ENCODE data around the gene PANX2.
A peak's percentile ranks its signal among the peaks of the same experiment; 100 is the strongest.

PANX2 gene

GRCh38 chr22:50184902-50185374 lies 14.4 kb downstream of the PANX2 start:
- no peak for DNase-seq (ENCODE audit: low spot score)

DNA sequence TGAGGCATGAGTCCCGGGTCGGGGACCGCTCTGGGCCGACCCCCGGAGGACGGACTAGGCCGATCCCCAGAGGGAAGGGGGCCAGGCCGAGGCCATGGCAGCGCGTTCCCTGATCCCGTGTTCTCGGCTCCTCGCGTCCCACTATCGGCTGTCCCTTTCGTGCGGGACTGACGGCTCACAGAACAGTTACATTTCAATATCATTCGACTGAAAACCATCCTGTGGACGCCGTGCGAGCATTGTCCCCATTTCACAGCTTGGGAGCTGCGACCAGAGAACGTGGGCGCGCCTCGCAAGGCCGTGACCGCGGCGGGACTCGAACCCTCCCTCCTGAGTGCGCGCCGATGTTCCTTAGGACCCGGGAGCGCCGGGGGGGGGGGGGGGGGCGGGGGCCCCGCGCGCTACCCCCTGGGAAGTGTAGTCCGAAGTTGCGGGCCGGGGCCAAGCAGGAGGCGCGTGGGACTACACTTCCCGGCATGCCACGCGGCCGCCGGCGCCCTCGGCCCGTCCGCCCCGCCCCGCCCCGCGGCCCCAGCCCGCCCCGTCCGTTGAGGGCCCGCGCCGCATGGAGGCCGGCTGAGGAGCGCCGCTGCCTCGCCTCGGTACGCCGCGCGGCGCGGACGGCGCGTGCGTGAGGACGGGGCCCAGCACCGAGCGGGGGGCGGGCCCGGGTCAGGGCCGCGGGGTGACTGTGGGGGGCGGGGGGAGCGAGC lies 15.0 kb downstream of the PANX2 start, which contains the start of gene TRABD:
TRABD (plus strand) TSS at position 539 of the 713 bp plus-strand sequence. CDS start 7,148 bp downstream, outside the sequence.
- peak; percentile 78 for DNase-seq (ENCODE audit: low spot score)

DNA sequence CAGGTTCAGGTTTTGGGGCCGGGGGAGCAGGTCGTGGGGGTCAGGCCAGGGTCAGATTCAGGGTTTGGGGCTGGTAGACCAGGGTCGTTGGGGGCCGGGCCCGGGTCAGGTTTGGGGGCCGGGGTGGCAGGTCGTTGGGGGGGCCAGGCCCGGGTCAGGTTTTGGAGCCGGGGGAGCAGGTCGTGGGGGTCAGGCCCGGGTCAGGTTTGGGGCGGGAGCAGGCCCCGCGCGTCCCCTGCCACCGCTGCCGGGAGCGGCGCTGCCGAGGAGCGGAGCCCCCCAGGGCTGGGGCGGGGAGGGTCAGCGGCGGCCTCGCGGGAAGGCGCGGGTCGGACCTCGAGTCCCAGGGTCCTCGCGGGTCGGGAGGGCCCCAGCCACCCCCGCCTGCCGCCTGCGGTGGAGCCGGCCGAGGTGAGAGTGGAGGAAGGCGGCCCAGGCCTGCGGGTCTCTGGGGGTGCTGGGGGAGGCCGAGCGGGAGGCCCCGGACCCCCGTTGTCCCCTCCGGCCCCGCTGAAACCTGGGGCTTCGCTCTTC lies 15.7 kb downstream of the PANX2 start:
- no peak for DNase-seq (ENCODE audit: low spot score)

DNA sequence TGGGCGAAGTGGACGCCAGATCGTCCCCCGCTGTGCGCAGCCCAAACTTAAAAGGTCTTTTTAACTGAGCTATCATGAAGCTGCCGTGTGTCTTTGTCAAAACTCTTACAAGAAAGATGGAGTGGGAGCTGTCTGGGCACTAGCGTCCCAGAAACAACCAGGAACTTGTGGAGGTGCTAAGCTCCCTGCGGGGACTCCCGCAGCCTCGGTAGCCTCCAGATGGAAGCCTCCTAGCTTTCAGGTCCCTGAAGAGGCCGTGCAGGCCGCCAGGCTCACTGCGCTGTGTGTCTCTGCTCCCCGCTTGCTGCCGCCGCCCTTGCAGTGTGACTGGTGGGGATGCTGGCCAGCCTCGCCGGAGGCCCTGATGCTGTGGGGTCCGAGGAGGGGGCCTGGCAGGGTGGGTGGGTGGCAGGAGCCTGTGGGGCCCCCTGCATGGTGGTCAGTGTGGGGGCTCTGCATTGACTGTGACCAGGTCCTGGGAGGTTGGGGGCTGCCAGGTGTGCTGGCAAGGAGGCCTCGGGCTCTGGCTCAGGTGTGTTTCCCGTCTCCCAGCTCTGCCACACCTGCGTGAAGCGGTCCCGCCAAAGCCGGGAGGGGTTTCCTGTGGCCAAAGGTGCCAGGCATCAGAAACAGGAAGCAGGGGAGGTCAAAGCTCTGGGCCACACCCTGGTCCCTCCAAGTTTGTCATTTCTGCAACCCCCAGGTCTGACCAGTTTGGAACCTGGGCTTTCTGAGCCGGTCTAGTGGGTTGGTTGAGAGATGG lies 16.4 kb downstream of the PANX2 start:
- DNase-seq (ENCODE audit: low spot score): no peak

- DNase-seq (ENCODE audit: low spot score): no peak
These were observed 17.8 kb downstream of the PANX2 start for GRCh38 chr22:50188356-50188755.

- DNase-seq (ENCODE audit: low spot score): no peak
These were observed 18.8 kb downstream of the PANX2 start for GRCh38 chr22:50189184-50189848.

DNA sequence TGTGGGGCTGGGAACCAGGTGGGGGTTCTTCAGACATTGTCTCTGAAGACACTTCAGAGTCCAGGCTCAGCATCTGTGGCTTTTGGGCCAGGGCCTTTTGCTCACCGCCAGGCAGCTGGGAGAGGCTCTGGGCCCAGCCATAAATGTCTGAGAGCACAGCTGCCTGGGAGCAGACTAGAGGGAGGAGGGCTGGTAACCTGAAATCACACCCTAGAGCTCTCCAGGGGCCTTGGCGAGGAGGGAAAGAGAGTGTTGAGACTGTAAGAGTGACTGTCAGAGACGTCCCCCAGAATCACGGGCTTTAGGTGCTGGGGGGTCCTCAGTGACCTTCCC lies 19.3 kb downstream of the PANX2 start:
- DNase-seq (ENCODE audit: low spot score): no peak

DNA sequence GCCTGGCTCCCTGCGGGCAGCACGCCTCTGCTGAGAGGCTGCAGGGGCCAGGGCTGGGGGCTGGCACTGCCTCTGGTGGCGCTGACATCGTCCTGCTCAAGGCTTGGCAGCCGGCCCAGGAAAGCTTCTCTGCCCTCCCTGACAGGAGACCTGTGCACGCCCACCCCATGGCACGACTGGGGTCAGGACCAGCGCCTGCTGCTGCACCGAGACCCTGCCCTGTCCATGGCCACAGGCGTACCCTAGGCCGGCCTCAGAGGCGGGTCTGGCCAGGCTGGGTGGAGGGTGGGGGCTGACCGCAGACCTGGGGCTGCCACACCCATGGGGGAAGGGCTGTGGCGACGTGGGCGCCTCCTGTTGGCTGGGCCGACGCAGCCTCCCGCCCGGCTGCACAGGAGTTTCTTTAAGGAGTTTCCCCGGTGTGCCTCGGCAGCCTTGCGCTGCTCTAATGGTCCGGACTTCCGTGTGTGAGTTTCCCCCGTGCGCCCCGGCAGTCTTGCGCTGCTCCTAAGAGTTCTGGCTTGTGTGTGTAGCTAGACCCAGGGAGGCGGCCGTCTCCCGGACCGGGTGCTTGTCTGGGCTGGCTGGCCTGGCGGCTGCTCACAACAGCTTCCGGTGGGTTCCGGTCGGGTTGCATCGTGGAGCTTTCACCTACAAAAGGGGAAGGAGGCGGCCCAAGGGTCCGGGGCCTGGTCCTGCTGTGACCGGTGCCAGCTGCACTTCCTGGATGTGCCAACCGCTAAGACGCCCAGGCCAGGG lies 19.8 kb downstream of the PANX2 start:
- peak; percentile 66 for DNase-seq (ENCODE audit: low spot score)

GRCh38 chr22:50190941-50191741 lies 20.6 kb downstream of the PANX2 start:
- DNase-seq (ENCODE audit: low spot score): peak; percentile 72

DNA sequence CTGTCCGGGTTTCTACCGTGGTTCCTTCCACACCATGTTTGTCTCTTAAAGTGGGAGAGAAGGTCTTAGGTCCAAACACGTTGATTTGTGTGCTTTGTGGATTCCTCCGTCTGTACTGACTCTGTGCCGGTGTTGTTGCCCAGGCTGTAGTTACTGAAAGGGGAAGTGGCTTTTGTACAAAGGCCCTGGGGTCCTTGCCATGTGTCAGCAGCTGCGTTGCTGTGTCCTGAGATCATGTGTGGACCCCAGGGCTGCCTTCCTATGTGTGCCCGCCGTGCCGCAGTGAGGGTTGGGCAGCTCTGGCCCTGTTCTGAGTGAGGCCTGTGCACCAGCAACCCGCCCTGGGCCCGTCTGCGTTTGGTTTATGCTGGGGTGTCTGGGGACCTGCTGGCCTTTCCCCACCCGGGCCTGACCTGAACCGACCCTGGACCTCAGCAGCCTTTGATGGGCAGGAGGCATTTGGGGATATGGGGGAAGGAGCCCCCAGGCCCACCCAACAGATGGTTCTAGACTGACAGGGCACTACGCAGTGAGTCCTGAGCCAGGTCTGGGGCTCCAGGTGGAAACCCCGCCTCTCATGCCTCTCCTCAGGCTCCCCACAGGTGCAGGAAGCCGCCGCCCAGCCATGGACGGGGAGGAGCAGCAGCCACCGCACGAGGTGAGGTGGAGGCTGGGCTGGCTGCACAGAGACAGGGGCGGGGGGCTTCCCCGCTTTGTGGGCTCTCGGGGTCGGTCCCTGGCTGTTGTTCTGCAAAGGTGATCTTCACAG lies 22.1 kb downstream of the PANX2 start:
- no peak for DNase-seq (ENCODE audit: low spot score)

DNA sequence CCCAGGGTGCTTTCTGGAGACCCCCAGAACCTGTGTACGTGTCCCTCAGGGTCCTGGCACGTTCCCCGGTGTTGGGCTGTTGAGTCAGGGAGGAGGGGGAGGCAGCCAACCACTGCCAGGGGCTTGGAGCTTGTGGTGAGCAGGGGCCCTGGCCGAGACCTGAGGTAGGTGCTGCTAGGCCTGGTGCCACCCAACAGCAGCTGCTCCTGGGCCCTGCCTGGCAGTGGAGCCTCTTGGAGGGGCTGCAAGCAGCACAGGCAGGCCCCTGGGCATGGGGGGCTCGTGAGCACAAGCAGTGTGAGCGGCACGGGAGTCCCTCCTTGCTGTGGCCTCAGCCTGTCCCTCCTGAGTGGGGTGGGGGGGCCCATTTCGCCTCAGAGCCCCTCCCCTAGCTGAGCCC lies 23.1 kb downstream of the PANX2 start:
- no peak for DNase-seq (ENCODE audit: low spot score)

DNA sequence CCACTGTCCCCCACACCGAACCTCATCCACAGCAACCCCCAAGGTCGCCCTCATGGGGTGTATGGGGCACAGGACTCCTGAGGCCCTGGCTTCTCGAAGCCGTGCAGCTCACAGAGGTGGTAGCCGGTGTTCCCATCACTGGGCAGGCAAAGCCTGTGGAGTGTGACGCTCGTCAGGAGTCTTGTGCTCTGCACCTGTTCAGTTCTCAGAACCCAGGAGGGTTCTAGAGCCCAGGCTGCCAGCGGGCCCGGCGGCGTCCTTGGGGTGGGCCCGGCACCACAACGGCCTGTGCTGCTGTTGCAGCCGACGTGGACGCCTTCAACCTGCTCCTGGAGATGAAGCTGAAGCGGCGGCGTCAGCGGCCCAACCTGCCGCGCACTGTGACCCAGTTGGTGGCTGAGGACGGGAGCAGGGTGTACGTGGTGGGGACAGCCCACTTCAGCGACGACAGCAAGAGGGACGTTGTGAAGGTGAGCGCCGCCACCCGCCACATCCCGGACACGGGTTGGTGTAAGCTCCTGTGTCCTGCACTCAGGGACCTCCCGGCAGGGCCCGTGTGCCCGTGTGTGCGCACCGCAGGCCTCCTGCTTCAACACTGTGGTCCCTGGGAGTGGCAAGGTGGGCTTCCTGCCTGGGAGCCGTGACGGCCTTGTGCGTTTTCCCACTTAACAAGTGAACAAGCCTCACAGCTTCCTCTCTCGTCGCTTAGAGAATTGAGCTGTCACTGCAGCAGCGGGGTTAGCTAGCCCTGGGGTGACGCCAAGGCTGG lies 23.7 kb downstream of the PANX2 start:
- DNase-seq (ENCODE audit: low spot score): no peak

DNA sequence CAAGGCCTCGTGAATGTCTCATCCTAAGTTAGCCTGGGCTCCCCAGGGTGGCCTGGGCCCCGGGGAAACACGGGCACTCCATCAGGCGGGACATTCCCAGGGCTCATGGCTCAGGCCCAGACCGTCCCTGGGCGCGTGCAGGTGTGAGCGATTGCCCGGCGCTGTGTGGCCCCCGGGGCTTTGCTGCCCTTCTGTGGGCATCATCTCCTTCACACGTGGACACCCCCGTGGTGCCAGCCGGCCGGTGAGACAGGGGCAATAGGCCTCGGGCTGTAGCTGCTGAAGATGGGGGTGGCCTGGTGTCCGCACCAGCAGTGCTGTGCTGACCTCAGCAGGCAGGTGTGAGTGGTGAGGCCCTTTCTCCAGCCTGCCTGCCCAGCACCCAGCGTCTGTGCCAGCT lies 25.7 kb downstream of the PANX2 start:
- no peak for DNase-seq (ENCODE audit: low spot score)

DNA sequence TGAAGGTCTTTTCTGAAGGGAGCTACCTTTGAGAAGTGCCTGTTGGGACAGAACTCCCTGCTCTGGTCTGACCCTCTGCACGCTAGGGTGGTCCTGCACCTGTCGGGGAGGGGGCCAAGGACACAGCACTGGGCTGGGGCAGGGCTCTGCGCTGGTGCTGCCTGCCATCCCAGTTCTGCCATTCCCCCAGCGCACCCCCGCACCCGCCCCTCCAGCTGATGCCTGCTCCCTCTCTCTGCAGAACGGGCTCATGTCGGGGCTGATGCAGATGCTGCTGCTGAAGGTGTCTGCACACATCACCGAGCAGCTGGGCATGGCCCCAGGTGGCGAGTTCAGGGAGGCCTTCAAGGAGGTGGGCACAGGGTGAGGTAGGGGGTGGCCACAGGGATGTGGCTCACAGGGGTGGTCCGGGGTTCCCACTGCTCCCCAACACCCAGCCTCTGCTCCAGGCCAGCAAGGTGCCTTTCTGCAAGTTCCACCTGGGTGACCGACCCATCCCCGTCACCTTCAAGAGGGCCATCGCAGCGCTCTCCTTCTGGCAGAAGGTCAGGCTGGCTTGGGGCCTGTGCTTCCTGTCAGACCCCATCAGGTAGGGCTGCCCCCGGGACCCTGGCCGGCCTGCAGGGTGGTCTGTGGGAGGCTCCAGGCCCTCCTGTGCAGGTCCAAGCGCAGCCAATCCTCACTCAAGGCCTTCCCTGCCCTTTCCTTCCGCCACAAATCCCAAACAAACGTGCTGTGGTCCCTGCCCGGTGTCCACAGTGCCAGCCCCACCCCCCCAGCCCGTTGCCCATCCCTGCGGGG lies 26.7 kb downstream of the PANX2 start:
- no peak for DNase-seq (ENCODE audit: low spot score)

- no peak for DNase-seq (ENCODE audit: low spot score)
These were observed 27.5 kb downstream of the PANX2 start for GRCh38 chr22:50197856-50198623.

- no peak for DNase-seq (ENCODE audit: low spot score)
These were observed 28.1 kb downstream of the PANX2 start for GRCh38 chr22:50198624-50199017.

GRCh38 chr22:50199251-50199721 lies 28.8 kb downstream of the PANX2 start:
- DNase-seq (ENCODE audit: low spot score): no peak
